H9 (cell line): Measurements from ENCODE around the gene KLHL18. TPM values are rescaled to one million over a fixed set of nuclear protein-coding genes. Genes with fewer than 3 reads are reported as not detected.
"Not testable (repeated sequence)": the region's sequence is repeated elsewhere in the genome, so short reads cannot be mapped to it uniquely, and the experiment has no call there.

ENCODE experiments used
- DNase-seq: peaks from one replicate; pipeline ENCODE4 v3.0.0-alpha.2; 2017
- H2AFZ ChIP-seq: one replicate; pipeline ENCODE4 v1.6.1; 2013; ENCODE audit warnings: mild to moderate bottlenecking, low read length, control low read depth, moderate library complexity
- H2AK5ac ChIP-seq: 2 replicates; pipeline ENCODE4 v1.6.1; 2013; ENCODE audit warnings: low read length, control low read depth, mixed read lengths; ENCODE audit not compliant: insufficient read length
- H2BK120ac ChIP-seq: one replicate; pipeline ENCODE4 v1.6.1; 2013; ENCODE audit warnings: low read depth, mild to moderate bottlenecking, low read length, control low read depth, inconsistent platforms; ENCODE audit not compliant: poor library complexity, severe bottlenecking
- H2BK12ac ChIP-seq: 2 replicates; pipeline ENCODE4 v1.6.1; 2013; ENCODE audit warnings: low read length, control low read depth, mixed read lengths, low read depth; ENCODE audit not compliant: insufficient read length
- H2BK15ac ChIP-seq: 2 replicates; pipeline ENCODE4 v1.6.1; 2013; ENCODE audit warnings: low read depth, low read length, control low read depth
- H2BK20ac ChIP-seq: one replicate; pipeline ENCODE4 v1.6.1; 2013; ENCODE audit warnings: low read depth, mild to moderate bottlenecking, low read length, control low read depth, inconsistent platforms; ENCODE audit not compliant: poor library complexity, severe bottlenecking
- H2BK5ac ChIP-seq: 2 replicates; pipeline ENCODE4 v1.6.1; 2013; ENCODE audit warnings: low read length, control low read depth, mixed read lengths; ENCODE audit not compliant: insufficient read length
- H3K14ac ChIP-seq: 2 replicates; pipeline ENCODE4 v1.6.1; 2013; ENCODE audit warnings: low read length, control low read depth; ENCODE audit not compliant: insufficient read depth
- H3K18ac ChIP-seq: 2 replicates; pipeline ENCODE4 v1.6.1; 2013; ENCODE audit warnings: low read depth, mild to moderate bottlenecking, mixed read lengths, low read length, control low read depth; ENCODE audit not compliant: insufficient read length
- H3K23ac ChIP-seq: 2 replicates; pipeline ENCODE4 v1.6.1; 2013; ENCODE audit warnings: low read length, control low read depth, mixed read lengths, low read depth; ENCODE audit not compliant: insufficient read length
- H3K23me2 ChIP-seq: 2 replicates; pipeline ENCODE4 v1.6.1; 2013; ENCODE audit warnings: low read depth, mild to moderate bottlenecking, mixed read lengths, low read length, control low read depth; ENCODE audit not compliant: insufficient read length, poor library complexity, severe bottlenecking
- H3K27ac ChIP-seq: 2 replicates; pipeline ENCODE4 v1.5.1; 2013; ENCODE audit warnings: low read length, control low read depth, mixed read lengths, low read depth; ENCODE audit not compliant: insufficient read length
- H3K27me3 ChIP-seq: 2 replicates; pipeline ENCODE4 v1.6.1; 2013; ENCODE audit warnings: low read length, control low read depth, inconsistent platforms; ENCODE audit not compliant: insufficient read depth
- H3K4ac ChIP-seq: 2 replicates; pipeline ENCODE4 v1.6.1; 2013; ENCODE audit warnings: low read depth, mild to moderate bottlenecking, control low read depth, inconsistent platforms, low read length, moderate library complexity
- H3K4me1 ChIP-seq: 2 replicates; pipeline ENCODE4 v1.6.1; 2013; ENCODE audit warnings: low read length, control low read depth, inconsistent platforms; ENCODE audit not compliant: insufficient read depth
- H3K4me2 ChIP-seq: 2 replicates; pipeline ENCODE4 v1.6.1; 2013; ENCODE audit warnings: low read length, control low read depth, mixed read lengths; ENCODE audit not compliant: insufficient read length, insufficient read depth
- H3K56ac ChIP-seq: 2 replicates; pipeline ENCODE4 v1.6.1; 2013; ENCODE audit warnings: low read depth, mild to moderate bottlenecking, mixed read lengths, low read length, control low read depth; ENCODE audit not compliant: insufficient read length
- H3K79me1 ChIP-seq: 2 replicates; pipeline ENCODE4 v1.6.1; 2013; ENCODE audit warnings: low read depth, mild to moderate bottlenecking, moderate library complexity, low read length, control low read depth, inconsistent platforms; ENCODE audit not compliant: insufficient read depth, poor library complexity, severe bottlenecking
- H3K79me2 ChIP-seq: 2 replicates; pipeline ENCODE4 v1.6.1; 2013; ENCODE audit warnings: low read length, control low read depth, inconsistent platforms; ENCODE audit not compliant: insufficient read depth
- H3K9ac ChIP-seq: 2 replicates; pipeline ENCODE4 v1.6.1; 2013; ENCODE audit warnings: low read length, control low read depth, mixed read lengths; ENCODE audit not compliant: insufficient read length; ENCODE audit errors: extremely low read depth
- H3K9me3 ChIP-seq: one replicate; pipeline ENCODE4 v1.6.1; 2013; ENCODE audit warnings: low read depth, low read length, inconsistent platforms; ENCODE audit not compliant: control insufficient read depth
- H3T11ph ChIP-seq: one replicate; pipeline ENCODE4 v1.6.1; 2013; ENCODE audit warnings: mild to moderate bottlenecking, low read length, control low read depth, inconsistent platforms
- H4K20me1 ChIP-seq: one replicate; pipeline ENCODE4 v1.6.1; 2013; ENCODE audit not compliant: control insufficient read depth, insufficient read length, insufficient read depth
- H4K5ac ChIP-seq: 2 replicates; pipeline ENCODE4 v1.6.1; 2013; ENCODE audit warnings: low read depth, mild to moderate bottlenecking, mixed read lengths, low read length, control low read depth; ENCODE audit not compliant: insufficient read length
- H4K8ac ChIP-seq: replicated peaks from 2 replicates; pipeline ENCODE4 v1.6.1; 2013; ENCODE audit warnings: low read length, control low read depth, mixed read lengths, low read depth; ENCODE audit not compliant: insufficient read length
- H4K91ac ChIP-seq: 2 replicates; pipeline ENCODE4 v1.6.1; 2013; ENCODE audit warnings: low read depth, mild to moderate bottlenecking, moderate library complexity, mixed read lengths, low read length, control low read depth; ENCODE audit not compliant: insufficient read length
- H3K27ac Mint-ChIP-seq, 3 experiments: 2 replicates in 2 of 3; 3 replicates in 1 of 3; pipeline ENCODE4 v1.8.0; 2020 to 2021; ENCODE audit warnings: mixed read lengths in 3 of 3, mild to moderate bottlenecking in 1 of 3, moderate library complexity in 1 of 3
- H3K27me3 Mint-ChIP-seq: 2 replicates; pipeline ENCODE4 v1.8.0; 2021; ENCODE audit warnings: low read depth, mild to moderate bottlenecking, moderate library complexity, mixed read lengths
- H3K36me3 Mint-ChIP-seq, 3 experiments: 2 replicates in 2 of 3; 3 replicates in 1 of 3; pipeline ENCODE4 v1.8.0; 2020 to 2021; ENCODE audit warnings: low read depth in 3 of 3, mixed read lengths in 3 of 3; ENCODE audit not compliant: insufficient read depth in 1 of 3
- H3K4me1 Mint-ChIP-seq, 2 experiments: 2 replicates each; pipeline ENCODE4 v1.8.0; 2020; ENCODE audit warnings: mixed read lengths in 2 of 2
- H3K4me3 Mint-ChIP-seq, 2 experiments: 2 replicates in 1 of 2; 3 replicates in 1 of 2; pipeline ENCODE4 v1.8.0; 2020 to 2021; ENCODE audit warnings: mild to moderate bottlenecking in 2 of 2, mixed read lengths in 2 of 2, moderate library complexity in 1 of 2
- H3K9me3 Mint-ChIP-seq, 2 experiments: 2 replicates in 1 of 2; 3 replicates in 1 of 2; pipeline ENCODE4 v1.8.0; 2020; ENCODE audit warnings: mild to moderate bottlenecking in 2 of 2, mixed read lengths in 2 of 2, moderate library complexity in 1 of 2
- CTCF ChIP-seq: fragments of 200-600 bp; sonication (generic); conservative IDR thresholded peaks from 3 replicates; pipeline ENCODE4 v1.8.0; 2021; ENCODE audit warnings: antibody characterized with exemption, mild to moderate bottlenecking
- WGBS: extraction: QIAGEN DNeasy Blood & Tissue Kit; methylation state at CpG from one replicate; pipeline ENCODE4 v1.1.7; 2013; ENCODE audit warnings: missing lambda C conversion rate, low lambda C conversion rate, mixed read lengths; ENCODE audit not compliant: insufficient read length; ENCODE audit errors: extremely low coverage; 5-methylcytosine and 5-hydroxymethylcytosine counted together
- total RNA-seq: library from RNA; stranded (reverse); gene quantifications from 2 replicates; pipeline ENCODE4 v1.2.1, GENCODE V29; 2021

The KLHL18 gene
- total RNA-seq, 1 experiment from 2014 or later = 55.3 TPM

GRCh38 chr3:47306022-47306421 is 23.3 kb downstream of the KLHL18 start:
- Histone ChIP-seq H3K4me1 (no peaks in the 10 kb centered on the region), H3K23ac (no peak overlapping the region), H2BK120ac (no peak overlapping the region), H3K79me2 (peaks cover 3% of the 10 kb centered on the region; the same call in 1 of the 2 replicates), H3K4me2 (no peak overlapping the region), H2AK5ac (no peak overlapping the region), H3K27ac (no peak overlapping the region), H2BK5ac (no peak overlapping the region), H3K4ac (no peak overlapping the region), H4K20me1 (no peaks in the 10 kb centered on the region), H3K79me1 (peaks cover 2% of the 10 kb centered on the region), H3K23me2 (no peaks in the 10 kb centered on the region), H2BK15ac (no peak overlapping the region), H3K14ac (no peak overlapping the region), H3T11ph (no peak overlapping the region), H4K8ac (no peak overlapping the region), H3K56ac (no peak overlapping the region), H4K91ac (no peak overlapping the region), H2BK20ac (no peak overlapping the region), H2BK12ac (no peak overlapping the region), H3K18ac (no peak overlapping the region), H2AFZ (no peak overlapping the region), H4K5ac (no peak overlapping the region), H3K9ac (no peak overlapping the region), H3K27me3 (no peaks in the 10 kb centered on the region), H3K9me3 (no peaks in the 10 kb centered on the region)
- peaks cover 10 to 17% of the 10 kb centered on the region in 2 experiments for H3K9me3 Mint-ChIP-seq
- H3K27ac Mint-ChIP-seq = no peak overlapping the region
- WGBS = no CpG with 5 or more reads among the region's 2 CpGs
- H3K4me3 Mint-ChIP-seq = no peak overlapping the region
- H3K36me3 Mint-ChIP-seq = peaks cover 49 to 62% (median 49%) of the 10 kb centered on the region in 3 experiments
- no peaks in the 10 kb centered on the region for H3K27me3 Mint-ChIP-seq
- peaks cover 7% of the 10 kb centered on the region in 2 experiments for H3K4me1 Mint-ChIP-seq
- no peak for TF ChIP-seq CTCF
- no peak for DNase-seq

GRCh38 chr3:47309231-47309630 is 26.5 kb downstream of the KLHL18 start:
- not testable (repeated sequence) for H3K23ac ChIP-seq, H4K5ac ChIP-seq, H3K4me2 ChIP-seq, H2BK12ac ChIP-seq, H4K91ac ChIP-seq, H2BK5ac ChIP-seq, H3K27me3 Mint-ChIP-seq, H4K8ac ChIP-seq, DNase-seq, H3K27me3 ChIP-seq, H2BK20ac ChIP-seq, H2BK15ac ChIP-seq, H2AFZ ChIP-seq, H2AK5ac ChIP-seq, H3K23me2 ChIP-seq, H3K4ac ChIP-seq, H3K18ac ChIP-seq, H3K9ac ChIP-seq, H3K14ac ChIP-seq, H3K27ac Mint-ChIP-seq, H4K20me1 ChIP-seq, H3K4me1 ChIP-seq, H3K4me1 Mint-ChIP-seq, H3K79me2 ChIP-seq, H3T11ph ChIP-seq, H3K79me1 ChIP-seq, H3K27ac ChIP-seq, H3K56ac ChIP-seq, H2BK120ac ChIP-seq, H3K9me3 ChIP-seq, H3K4me3 Mint-ChIP-seq
- Mint-ChIP-seq H3K9me3 (peaks cover 10 to 17% of the 10 kb centered on the region in 2 experiments), H3K36me3 (peaks cover 30 to 44% (median 39%) of the 10 kb centered on the region in 3 experiments)
- no CpG with 5 or more reads among the region's 28 CpGs for WGBS
